Skeletal muscle cell (primary cell): Measurements from ENCODE around the gene NUPR2.
"Not testable (repeated sequence)": the region's sequence is repeated elsewhere in the genome, so short reads cannot be mapped to it uniquely, and the experiment has no call there.

Experiments used
- DNase-seq: peaks from one replicate; pipeline ENCODE4 v3.0.0-alpha.2; 2010; ENCODE audit warnings: low read depth
- H3K4me3 ChIP-seq: 2 replicates; pipeline ENCODE4 v1.5.1; 2011; ENCODE audit warnings: low read depth, mild to moderate bottlenecking, control low read depth, low read length, moderate library complexity

NUPR2 gene

DNA sequence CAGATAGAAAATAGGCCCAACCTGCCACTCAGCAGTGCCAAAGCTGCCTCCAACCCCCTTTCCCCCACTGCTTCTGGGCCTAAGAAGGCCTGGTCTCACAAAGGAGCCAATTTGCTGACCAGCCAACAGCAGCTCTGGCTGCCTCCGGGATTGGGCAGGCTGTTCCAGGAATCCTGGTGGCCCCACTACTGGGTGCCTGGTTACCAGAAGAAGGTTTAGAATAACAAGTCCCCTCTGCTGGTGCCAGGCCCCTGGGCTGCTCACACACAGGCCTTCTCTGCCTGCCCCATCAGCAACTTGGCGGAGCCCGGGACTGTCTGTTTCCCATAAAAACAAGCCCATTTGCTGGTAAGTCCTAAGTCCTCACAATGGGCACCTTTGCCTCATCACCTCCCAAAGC, 24.6 kb downstream of the NUPR2 start:
- no peak overlapping the region for H3K4me3 ChIP-seq

DNA sequence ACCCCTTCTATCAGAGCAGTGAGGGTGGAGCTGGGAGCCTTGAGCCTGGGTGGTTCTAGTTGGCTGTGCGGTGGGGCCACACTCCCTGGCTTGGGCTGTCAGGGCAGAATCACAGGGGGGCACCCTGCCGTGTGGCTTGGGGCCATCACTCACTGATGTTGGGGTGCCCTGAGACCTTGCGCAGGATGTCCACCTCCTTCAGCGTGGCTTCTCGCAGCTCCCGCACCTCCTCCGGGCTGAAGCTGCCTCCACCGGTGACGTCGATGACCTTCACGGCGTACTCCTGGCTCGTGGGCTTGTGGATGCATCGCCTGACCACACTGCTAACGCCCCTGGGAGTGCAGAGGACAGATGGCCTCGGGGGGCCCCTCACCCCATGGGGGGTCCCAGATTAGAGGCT, 28.8 kb downstream of the NUPR2 start:
- no peak for DNase-seq
- H3K4me3 ChIP-seq, result no peak overlapping the region

More for the DNA sequence above, 24.6 kb downstream of the NUPR2 start:
- no peak for DNase-seq

DNA sequence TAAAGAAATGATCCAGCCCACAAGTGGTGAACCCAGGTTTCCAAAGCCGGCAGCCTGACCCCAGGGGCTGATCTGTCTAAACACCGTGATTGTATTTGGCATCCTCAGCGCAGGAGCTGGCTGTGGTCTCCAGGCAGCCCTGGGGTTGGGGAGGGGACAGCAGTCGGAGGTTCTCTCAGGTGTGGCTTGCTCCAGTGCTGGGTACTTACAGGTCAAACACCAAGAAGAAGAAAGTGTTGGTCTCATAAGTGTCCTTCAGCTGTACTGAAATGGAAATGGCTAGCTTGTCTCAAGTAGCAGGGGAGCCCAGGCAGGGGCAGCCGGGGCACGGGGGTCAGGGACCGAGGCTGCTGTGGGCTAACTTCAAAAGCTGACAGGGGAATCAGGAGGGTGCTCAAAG, 29.5 kb downstream of the NUPR2 start:
- no peak for DNase-seq
- no peak overlapping the region for H3K4me3 ChIP-seq

DNA sequence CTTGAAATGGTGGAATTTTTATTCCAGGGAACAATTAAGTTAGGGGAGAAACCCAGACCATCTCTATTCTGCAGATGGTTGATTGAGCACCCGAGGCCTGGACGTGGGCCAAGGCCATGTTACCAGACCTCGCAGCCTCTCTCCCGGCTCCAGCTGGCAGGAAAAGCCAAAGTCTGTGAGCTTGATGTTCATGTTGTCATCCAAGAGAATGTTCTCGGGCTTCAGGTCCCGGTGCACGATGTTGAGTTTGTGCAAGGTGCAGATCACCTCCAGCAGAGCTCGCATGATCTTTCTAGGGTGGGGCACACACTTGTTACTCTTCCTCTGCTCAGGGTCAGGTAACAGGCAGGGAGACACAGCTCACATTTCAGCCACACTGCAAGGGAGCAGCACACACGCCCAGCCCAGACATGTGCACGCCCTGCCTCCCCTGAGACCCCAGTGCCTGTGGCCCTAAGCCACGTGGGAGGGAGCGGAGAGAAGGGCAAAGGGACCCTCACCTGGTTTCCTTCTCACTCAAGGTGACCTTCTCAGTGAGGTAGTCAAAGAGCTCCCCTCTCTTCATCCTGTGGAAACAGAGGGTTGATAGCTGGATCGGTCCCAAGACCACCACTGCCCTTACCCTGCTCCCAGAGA, 32.9 kb downstream of the NUPR2 start:
- no peak for DNase-seq

DNA sequence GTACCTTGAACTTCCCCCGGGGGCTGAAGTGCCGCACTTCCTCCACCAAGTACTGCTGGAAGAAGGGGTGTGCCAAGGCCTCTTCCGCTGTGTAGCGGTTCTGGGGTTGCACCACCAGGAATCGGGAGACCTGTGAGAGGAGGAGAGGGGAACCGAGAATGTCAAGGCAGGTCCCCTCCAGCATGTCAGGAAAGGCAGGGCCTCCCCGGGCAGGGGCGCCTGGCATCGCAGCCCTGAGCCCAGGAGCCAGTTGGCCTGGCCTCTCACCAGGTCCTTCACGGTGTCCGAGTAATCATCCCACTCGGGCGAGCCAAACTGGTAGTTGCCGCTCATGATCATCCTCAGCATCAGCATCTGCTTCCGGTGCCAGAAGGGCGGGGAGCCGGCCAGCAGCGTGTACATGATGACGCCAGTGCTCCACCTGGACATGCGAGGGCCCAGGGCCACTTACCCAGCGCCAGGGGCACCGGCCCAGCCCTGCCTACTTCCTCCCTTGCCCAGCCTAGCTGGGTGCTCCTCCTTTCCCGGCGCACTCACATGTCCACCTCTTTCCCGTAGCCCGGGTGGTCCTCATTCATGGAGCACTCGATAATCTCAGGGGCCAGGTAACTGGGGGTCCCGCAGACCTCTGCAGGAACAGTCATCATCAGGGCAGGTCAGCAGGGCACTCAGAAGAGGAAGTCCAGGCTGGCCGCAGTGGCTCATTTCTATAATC, 34.4 kb downstream of the NUPR2 start:
- no peak overlapping the region for H3K4me3 ChIP-seq
- DNase-seq, result no peak

More for the DNA sequence above, 32.9 kb downstream of the NUPR2 start:
- H3K4me3 ChIP-seq, result no peak overlapping the region

DNA sequence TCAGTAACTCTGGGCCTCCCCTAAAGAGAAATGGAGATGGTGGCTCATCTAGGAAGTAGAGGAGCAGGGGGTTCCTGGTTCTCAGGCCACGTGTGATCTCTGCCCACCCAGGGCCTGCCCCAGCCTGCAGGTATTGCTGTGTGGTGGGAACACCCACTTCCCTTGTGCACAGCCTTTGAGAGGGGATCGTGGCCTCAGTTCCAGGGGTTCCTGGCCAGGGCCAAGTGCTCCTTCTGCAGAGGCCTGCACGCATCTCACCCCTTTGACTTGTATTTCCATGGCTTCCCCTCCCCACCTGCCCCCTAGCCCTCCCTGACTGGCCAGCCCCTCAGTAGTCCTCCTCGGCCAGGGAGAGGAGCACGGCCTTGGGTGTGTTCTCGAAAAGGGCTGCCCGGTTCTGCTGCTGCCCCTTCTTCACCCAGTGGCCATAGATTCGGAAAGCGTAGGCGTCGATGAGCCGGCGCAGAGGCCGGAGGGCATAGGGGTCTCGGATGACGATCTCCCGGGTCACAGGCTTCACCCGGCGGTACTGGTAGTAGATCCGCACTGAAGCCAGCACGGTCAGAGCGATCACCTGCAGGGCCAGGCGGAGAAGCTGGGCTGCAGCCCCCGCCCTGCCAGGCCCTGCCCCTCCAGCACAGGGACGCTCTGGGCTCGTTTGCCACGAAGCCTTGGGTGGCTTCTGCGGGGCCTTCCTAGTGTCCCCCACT, 35.3 kb downstream of the NUPR2 start:
- not testable (repeated sequence) for DNase-seq, H3K4me3 ChIP-seq

DNA sequence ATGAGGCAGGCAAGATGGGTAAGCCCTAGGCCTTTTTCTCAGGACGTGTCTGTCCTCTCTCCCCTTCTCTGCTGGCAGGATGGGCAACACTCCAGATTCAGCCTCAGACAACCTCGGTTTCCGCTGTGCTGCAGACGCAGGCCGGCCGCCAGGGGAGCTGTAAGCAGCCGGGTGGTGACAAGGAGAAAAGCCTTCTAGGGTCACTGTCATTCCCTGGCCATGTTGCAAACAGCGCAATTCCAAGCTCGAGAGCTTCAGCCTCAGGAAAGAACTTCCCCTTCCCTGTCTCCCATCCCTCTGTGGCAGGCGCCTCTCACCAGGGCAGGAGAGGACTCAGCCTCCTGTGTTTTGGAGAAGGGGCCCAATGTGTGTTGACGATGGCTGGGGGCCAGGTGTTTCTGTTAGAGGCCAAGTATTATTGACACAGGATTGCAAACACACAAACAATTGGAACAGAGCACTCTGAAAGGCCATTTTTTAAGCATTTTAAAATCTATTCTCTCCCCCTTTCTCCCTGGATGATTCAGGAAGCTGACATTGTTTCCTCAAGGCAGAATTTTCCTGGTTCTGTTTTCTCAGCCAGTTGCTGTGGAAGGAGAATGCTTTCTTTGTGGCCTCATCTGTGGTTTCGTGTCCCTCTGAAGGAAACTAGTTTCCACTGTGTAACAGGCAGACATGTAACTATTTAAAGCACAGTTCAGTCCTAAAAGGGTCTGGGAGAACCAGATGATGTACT, 36.6 kb downstream of the NUPR2 start:
- no peak overlapping the region for H3K4me3 ChIP-seq
- DNase-seq, result peak; percentile 41

DNA sequence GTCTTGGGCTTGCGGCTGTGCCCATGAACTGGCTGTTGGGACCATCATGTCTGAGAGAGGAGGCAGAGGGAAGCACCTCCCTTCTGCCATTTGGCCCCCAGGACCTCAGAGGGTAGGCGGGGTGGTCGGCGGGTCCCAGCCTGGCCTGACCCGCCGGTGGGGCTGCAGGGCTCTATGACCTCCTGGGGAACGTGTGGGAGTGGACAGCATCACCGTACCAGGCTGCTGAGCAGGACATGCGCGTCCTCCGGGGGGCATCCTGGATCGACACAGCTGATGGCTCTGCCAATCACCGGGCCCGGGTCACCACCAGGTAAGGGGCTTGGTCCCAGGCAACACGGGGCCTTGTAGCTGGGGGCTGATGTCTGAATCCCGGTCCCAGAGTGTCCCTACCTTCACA, 38.0 kb downstream of the NUPR2 start:
- no peak overlapping the region for H3K4me3 ChIP-seq
- DNase-seq, result no peak

DNA sequence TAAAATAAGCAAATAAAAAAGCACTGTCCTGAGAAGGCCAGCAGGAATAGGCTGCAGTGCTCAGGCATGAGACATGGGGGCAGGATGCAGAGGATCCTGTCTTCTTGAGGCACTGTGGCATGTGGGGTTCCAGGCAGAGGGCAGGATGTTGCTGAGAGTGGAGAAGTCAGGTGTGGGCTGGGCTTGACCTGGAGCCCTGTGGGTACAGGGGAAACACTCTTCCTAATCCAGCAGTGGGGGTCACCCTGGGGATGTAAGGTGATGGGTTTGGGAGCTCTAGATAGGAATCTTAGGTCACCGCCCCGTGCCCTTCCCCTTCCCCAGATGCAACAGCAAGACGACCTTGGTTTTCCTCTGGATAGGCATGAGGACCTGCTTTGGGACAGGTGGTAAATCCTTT, 38.5 kb downstream of the NUPR2 start:
- no peak overlapping the region for H3K4me3 ChIP-seq
- DNase-seq, result no peak

DNA sequence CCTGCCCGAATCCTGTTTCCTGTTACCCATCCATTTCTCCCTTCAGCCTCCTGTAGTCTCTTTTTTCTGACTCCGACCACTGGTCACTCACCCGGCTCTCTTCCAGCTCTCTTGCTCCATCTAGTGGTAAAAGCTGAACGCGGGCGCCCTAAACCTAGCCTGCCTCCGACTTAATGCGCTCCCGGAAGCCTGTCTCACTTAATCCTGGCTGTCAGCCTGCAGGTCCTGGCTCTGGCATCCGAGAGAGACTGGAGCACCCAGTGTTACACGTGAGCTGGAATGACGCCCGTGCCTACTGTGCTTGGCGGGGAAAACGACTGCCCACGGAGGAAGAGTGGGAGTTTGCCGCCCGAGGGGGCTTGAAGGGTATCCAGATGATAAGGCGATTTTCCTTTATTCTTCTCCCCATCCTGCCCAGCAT, 41.8 kb downstream of the NUPR2 start:
- DNase-seq, result no peak
- H3K4me3 ChIP-seq, result no peak overlapping the region

DNA sequence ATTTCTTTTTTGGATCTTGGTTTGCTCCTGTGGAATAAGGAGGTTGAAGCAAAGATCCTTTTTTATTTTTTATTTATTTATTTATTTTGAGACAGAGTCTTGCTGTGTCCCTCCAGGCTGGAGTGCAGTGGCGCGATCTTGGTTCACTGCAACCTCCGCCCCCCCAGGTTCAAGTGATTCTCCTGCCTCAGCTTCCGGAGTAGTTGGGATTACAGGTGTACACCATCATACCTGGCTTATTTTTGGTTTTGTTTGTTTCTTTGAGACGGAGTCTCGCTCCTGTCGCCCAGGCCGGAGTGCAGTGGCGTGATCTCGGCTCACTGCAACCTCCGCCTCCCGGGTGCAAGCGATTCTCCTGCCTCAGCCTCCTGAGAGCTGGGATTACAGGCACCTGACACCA, 49.8 kb downstream of the NUPR2 start:
- not testable (repeated sequence) for H3K4me3 ChIP-seq, DNase-seq
